GM18519 (cell line): ENCODE measurements around the gene HERPUD1.
"Not testable (repeated sequence)": the region's sequence is repeated elsewhere in the genome, so short reads cannot be mapped to it uniquely, and the experiment has no call there.

Experiments
- ATAC-seq: cut with Tn5 transposase; IDR thresholded peaks from one replicate; pipeline ENCODE4 v1.9.1; 2021; ENCODE audit warnings: mild to moderate bottlenecking, moderate library complexity; ENCODE audit not compliant: unreplicated experiment, low FRiP score

Gene HERPUD1

GRCh38 chr16:56933828-56934598 is 2.1 kb downstream of the HERPUD1 start:
- ATAC-seq, result no peak

- not testable (repeated sequence) for ATAC-seq
These were observed 2.7 kb downstream of the HERPUD1 start for GRCh38 chr16:56934599-56935145.

- ATAC-seq, result no peak
These were observed 3.3 kb downstream of the HERPUD1 start for GRCh38 chr16:56935201-56935600.

GRCh38 chr16:56936491-56936890 is 4.5 kb downstream of the HERPUD1 start:
- no peak for ATAC-seq

- ATAC-seq, result no peak
These were observed 5.0 kb downstream of the HERPUD1 start for GRCh38 chr16:56936950-56937349.

- ATAC-seq, result no peak
These were observed 6.9 kb downstream of the HERPUD1 start for GRCh38 chr16:56938664-56939513.

- no peak for ATAC-seq
These were observed 7.9 kb downstream of the HERPUD1 start for GRCh38 chr16:56939801-56940200.

- ATAC-seq, result no peak
These were observed 9.2 kb downstream of the HERPUD1 start for GRCh38 chr16:56941092-56941491.

- ATAC-seq, result no peak
These were observed 10.0 kb downstream of the HERPUD1 start for GRCh38 chr16:56941856-56942331.

GRCh38 chr16:56943761-56944375 is 11.9 kb downstream of the HERPUD1 start:
- ATAC-seq, result no peak

GRCh38 chr16:56944954-56945839 is 13.3 kb downstream of the HERPUD1 start:
- peak; percentile 38 for ATAC-seq

- no peak for ATAC-seq
These were observed 14.0 kb downstream of the HERPUD1 start for GRCh38 chr16:56945847-56946527.

GRCh38 chr16:56946767-56947603 is 15.0 kb downstream of the HERPUD1 start:
- ATAC-seq, result no peak

- ATAC-seq, result no peak
These were observed 15.7 kb downstream of the HERPUD1 start for GRCh38 chr16:56947604-56947995.

GRCh38 chr16:56948234-56948633 is 16.3 kb downstream of the HERPUD1 start:
- ATAC-seq, result no peak

GRCh38 chr16:56950051-56950450 is 18.1 kb downstream of the HERPUD1 start:
- ATAC-seq, result no peak

- no peak for ATAC-seq
These were observed 18.5 kb downstream of the HERPUD1 start for GRCh38 chr16:56950455-56950854.
